GM12873 (cell line): ENCODE measurements around the gene ZSCAN20.

Experiments
- TF ChIP-seq, protein P1 (sequence below): IDR thresholded peaks from 2 replicates; pipeline ENCODE4 v1.5.1; 2012; ENCODE audit warnings: low read depth, mild to moderate bottlenecking, moderate library complexity, low read length, control low read depth; ENCODE audit not compliant: insufficient read depth; ENCODE audit errors: missing control alignments

ZSCAN20 gene

DNA sequence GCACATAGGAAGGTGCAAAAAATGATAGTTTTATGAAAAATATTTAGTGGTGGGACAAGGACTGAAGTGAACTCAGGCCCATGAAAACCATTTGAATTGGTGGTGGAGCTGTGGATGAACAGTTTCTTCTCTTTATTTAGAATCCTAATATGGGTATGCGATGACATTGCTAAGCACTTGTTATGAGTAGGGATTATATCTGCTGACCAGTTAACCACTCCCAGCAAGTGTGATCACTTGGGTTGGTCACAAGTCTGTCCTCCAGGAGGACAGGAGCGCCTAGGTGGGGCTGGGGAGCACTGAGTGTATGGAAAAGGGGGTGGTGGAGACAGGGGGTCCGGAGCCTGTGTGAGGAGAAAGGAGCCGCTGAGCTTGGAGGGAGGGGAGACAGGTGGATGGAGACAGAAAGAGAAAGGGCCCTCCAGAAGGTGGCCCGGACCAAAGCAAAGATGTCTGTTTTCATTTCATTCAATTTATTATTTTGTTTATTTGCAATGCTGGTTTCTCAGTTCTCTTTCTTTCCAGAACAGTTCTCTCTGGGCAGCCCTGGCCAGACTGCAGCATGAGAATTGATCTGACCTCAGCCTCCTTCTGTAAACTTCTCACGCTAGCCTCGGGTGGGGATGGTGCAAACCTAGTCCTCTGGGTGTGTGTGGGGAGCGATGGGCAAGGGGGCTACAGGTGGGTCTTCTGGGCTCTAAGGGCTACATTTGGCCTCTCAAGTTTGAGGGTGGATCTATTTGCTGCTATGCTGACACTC lies 9.9 kb upstream of the ZSCAN20 start:
- TF ChIP-seq, protein P1, sequence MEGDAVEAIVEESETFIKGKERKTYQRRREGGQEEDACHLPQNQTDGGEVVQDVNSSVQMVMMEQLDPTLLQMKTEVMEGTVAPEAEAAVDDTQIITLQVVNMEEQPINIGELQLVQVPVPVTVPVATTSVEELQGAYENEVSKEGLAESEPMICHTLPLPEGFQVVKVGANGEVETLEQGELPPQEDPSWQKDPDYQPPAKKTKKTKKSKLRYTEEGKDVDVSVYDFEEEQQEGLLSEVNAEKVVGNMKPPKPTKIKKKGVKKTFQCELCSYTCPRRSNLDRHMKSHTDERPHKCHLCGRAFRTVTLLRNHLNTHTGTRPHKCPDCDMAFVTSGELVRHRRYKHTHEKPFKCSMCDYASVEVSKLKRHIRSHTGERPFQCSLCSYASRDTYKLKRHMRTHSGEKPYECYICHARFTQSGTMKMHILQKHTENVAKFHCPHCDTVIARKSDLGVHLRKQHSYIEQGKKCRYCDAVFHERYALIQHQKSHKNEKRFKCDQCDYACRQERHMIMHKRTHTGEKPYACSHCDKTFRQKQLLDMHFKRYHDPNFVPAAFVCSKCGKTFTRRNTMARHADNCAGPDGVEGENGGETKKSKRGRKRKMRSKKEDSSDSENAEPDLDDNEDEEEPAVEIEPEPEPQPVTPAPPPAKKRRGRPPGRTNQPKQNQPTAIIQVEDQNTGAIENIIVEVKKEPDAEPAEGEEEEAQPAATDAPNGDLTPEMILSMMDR = no peak

DNA sequence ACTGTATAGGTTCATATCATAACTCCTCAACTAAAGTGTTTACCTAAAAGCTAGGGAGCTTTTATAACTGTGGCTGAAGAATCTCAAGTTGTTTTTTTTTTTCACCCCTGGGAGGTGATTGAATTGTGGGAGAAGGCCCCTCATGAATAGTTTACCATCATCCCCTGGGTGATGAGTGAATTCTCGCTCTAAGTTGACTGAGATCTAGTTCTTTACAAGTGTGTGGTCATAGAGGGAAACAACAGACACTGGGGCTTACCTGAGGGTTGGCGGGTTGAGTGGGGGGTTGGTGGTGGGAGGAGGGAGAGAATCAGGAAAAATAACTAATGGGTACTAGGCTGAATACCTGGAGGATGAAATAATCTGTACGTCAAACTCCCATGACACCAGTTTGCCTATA lies 7.9 kb upstream of the ZSCAN20 start:
- TF ChIP-seq, protein P1 = no peak

DNA sequence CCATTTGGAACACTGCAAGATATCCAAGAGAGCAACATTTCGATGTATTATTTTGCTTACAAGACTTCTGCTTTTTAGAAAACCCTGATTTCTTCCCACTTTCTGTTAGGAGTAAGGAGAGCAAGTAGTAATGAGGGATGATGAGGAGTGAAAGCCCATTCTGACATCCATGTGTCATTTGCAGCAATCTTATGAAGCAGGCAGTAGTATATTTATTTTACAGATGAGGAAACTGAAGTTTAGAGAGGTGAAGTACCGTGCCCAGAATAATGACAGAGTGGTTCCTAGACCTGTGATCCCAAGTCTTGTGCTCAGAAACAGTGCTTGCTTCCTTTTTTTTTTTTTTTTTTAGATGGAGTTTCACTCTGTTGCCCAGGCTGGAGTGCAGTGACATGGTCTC lies 7.1 kb upstream of the ZSCAN20 start:
- TF ChIP-seq, protein P1 = no peak

DNA sequence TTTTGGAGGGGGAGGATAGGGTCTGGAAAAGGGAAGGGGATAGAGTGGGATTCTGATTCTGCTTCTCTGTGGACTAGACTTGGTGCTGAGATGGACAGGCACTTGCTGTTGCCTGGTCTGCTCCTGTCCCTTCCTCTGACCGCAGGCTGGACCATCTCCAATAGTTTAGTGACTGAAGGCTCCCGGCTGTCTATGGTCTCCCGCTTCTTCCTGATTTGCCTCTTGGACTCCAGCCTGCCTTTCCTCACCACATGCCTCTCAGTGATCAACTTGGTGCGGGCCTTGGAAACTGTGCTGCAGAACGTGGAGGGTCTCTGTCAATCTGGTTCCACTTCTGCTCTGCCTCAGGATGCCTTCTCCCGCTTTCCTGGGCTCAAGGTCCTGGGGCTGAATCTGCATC lies 6.3 kb upstream of the ZSCAN20 start:
- TF ChIP-seq, protein P1 = no peak

DNA sequence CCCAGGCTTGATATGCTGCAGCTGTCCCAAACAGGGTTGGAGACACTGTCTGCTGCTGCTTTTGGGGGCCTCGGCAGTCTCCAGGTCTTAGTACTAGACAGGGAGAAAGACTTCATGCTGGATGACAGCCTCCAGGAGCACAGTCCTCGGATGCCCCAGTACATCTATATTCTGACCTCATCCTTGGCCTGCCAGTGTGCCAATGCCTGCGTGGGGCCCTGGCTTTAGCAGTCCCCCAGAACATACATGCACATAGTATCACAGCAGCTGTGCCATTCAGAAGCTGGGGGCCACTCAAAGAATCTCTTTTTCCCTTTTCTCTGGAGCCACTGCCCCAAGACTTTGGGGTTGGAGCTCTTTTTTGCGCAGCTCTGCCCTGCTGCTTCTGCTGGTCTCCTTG lies 4.4 kb upstream of the ZSCAN20 start:
- TF ChIP-seq, protein P1 = no peak

DNA sequence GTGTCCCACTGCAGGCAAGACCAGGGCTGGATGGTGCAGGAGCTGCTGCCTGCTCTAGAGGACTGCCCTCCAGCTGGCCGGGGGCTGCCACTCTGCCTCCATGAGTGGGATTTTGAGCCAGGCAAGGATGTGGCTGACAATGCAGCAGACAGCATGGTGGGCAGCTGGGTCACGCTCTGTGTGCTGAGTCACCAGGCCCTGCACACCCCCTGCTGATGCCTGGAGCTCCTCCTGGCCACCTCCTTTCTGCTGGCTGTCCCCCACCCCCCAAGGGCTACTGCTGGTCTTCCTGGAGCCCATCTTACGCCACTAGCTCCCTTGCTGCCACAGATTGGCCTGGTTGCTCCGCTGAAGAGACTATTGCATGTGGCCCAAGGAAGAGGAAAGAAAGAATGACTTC lies 3.9 kb upstream of the ZSCAN20 start:
- TF ChIP-seq, protein P1 = no peak

DNA sequence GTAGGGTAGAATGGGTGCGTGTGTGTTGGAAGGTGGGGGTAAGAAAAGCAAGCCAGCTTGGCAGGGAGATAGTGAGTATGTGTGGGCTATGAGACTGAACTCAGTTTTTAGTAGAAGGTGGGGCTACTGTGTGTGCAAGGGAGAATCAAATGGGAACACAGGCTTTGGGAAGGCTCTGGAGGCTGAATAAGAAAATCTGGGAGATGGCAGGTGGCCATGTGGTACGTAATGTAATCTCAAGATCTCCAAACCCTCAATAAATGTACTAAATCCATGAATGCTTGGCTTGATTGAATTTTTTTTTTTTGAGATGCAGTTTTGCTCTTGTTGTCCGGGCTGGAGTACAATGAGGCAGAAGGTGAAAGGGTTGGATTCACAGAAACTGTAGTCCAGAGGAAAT lies 3.5 kb upstream of the ZSCAN20 start:
- TF ChIP-seq, protein P1 = no peak
